Measurements from ENCODE around the gene ISY1.
A peak's percentile ranks its signal among the peaks of the same experiment; 100 is the strongest.
"Not testable (repeated sequence)": the region's sequence is repeated elsewhere in the genome, so short reads cannot be mapped to it uniquely, and the experiment has no call there.

ISY1 gene

GRCh38 chr3:129121792-129122411, 39.0 kb downstream of the ISY1 start, which contains the start of gene RAB43:
Gene RAB43 (minus strand): TSS chr3:129121804. CDS start chr3:129121489, 315 bp downstream.
- intact Hi-C loops (cut with DNase I) = no loop called here
- peak; percentile 57 to 97 (median 80) for DNase-seq

- DNase-seq = peak in 2 of 10 donors; percentile 76 to 89
- intact Hi-C loops (cut with DNase I) = no loop called here
Measured at GRCh38 chr3:129121016-129121791, 39.7 kb downstream of the ISY1 start.

GRCh38 chr3:129120254-129121004, 40.4 kb downstream of the ISY1 start:
- peak in 9 of 10 donors; percentile 22 to 90 (median 41) for DNase-seq
- intact Hi-C loops (cut with DNase I) = no loop called here

- DNase-seq = peak in 2 of 10 donors; percentile 59 to 65
Measured at GRCh38 chr3:129119365-129120100, 41.3 kb downstream of the ISY1 start.

GRCh38 chr3:129118745-129119144, 42.1 kb downstream of the ISY1 start:
- intact Hi-C loops (cut with DNase I) = no loop called here
- DNase-seq = peak in 2 of 10 donors; percentile 10 to 27

More at GRCh38 chr3:129119365-129120100, 41.3 kb downstream of the ISY1 start:
- intact Hi-C loops (cut with DNase I) = no loop called here

GRCh38 chr3:129117134-129117533, 43.7 kb downstream of the ISY1 start:
- DNase-seq = no peak
- intact Hi-C loops (cut with DNase I) = no loop called here

GRCh38 chr3:129116482-129116946, 44.3 kb downstream of the ISY1 start:
- peak in 1 of 10 donors; percentile 3 for DNase-seq
- intact Hi-C loops (cut with DNase I) = no loop called here

- DNase-seq = peak in 1 of 10 donors; percentile 11
- intact Hi-C loops (cut with DNase I) = no loop called here
Measured at GRCh38 chr3:129114455-129114854, 46.4 kb downstream of the ISY1 start.

GRCh38 chr3:129112308-129113052, 48.4 kb downstream of the ISY1 start:
- DNase-seq = peak in 1 of 10 donors; percentile 4
- intact Hi-C loops (cut with DNase I) = no loop called here

- DNase-seq = peak in 2 of 10 donors; percentile 57 to 69
- intact Hi-C loops (cut with DNase I) = not testable (repeated sequence)
Measured at GRCh38 chr3:129111076-129111780, 49.6 kb downstream of the ISY1 start.

GRCh38 chr3:129107793-129108192, 53.1 kb downstream of the ISY1 start:
- intact Hi-C loops (cut with DNase I) = no loop called here
- peak in 1 of 10 donors; percentile 70 for DNase-seq

GRCh38 chr3:129106866-129107565, 53.8 kb downstream of the ISY1 start:
- peak in 1 of 10 donors; percentile 80 for DNase-seq
- intact Hi-C loops (cut with DNase I) = no loop called here

GRCh38 chr3:129106320-129106719, 54.5 kb downstream of the ISY1 start:
- intact Hi-C loops (cut with DNase I) = no loop called here
- peak in 2 of 10 donors; percentile 67 to 69 for DNase-seq

- intact Hi-C loops (cut with DNase I) = no loop called here
- DNase-seq = peak in 1 of 10 donors; percentile 16
Measured at GRCh38 chr3:129105862-129106261, 55.0 kb downstream of the ISY1 start.

- peak in 1 of 10 donors; percentile 3 for DNase-seq
- intact Hi-C loops (cut with DNase I) = no loop called here
Measured at GRCh38 chr3:129104498-129105079, 56.3 kb downstream of the ISY1 start.

GRCh38 chr3:129104051-129104450, 56.8 kb downstream of the ISY1 start:
- intact Hi-C loops (cut with DNase I) = no loop called here

GRCh38 chr3:129103296-129103695, 57.6 kb downstream of the ISY1 start:
- intact Hi-C loops (cut with DNase I) = no loop called here
- DNase-seq = peak in 2 of 10 donors; percentile 30 to 43

More at GRCh38 chr3:129104051-129104450, 56.8 kb downstream of the ISY1 start:
- peak in 1 of 10 donors; percentile 7 for DNase-seq
